Astrocyte (in vitro differentiated cells and primary cell): ENCODE measurements around the gene SCYL1.

ENCODE experiments used
- EZH2 ChIP-seq: IDR thresholded peaks from 2 replicates; pipeline ENCODE4 v1.6.1; 2012; ENCODE audit warnings: mild to moderate bottlenecking, low read length, inconsistent platforms; ENCODE audit not compliant: insufficient read depth
- TF ChIP-seq, protein P1 (sequence below): IDR thresholded peaks from 2 replicates; pipeline ENCODE4 v1.5.1; 2011; ENCODE audit warnings: low read depth, mild to moderate bottlenecking, inconsistent platforms, low read length, moderate library complexity; ENCODE audit not compliant: insufficient read depth

DNA sequence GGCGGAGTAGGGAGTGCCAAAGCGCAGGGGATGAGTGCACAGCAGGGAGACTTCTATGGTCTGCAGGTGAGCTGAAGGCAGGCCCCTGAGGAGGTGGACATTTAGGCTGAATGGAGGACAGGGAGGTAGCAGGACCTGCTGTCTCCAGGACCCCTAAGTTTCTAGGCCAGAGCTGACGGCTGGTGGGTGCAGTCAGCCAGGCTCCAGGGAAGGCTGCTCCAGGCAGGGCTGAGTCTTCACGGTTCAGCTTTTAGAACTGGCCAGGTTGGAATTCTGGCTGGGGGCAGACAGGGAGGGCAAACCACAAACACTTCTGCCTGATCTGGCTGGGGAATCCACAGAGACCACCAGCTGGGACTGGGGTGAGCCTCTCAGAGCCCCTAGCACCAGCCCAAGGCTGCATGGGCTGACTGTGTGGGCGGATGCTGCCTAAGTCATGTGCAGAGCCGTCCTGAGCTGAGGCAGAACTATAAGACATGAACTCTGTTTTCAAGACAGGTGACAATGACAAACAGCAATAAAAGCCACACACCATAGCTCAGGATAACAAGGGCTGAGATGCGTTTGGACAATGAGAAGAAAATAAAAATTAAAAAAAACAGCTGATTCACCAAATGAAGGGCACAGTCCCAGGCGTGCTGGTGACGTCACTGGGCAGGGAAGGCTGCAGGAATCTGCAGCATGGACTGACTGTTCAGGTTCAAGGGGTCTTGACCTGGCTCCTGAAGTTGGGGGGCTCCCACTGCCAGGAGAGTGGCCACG, 36.4 kb upstream of the SCYL1 start:
- TF ChIP-seq, protein P1, sequence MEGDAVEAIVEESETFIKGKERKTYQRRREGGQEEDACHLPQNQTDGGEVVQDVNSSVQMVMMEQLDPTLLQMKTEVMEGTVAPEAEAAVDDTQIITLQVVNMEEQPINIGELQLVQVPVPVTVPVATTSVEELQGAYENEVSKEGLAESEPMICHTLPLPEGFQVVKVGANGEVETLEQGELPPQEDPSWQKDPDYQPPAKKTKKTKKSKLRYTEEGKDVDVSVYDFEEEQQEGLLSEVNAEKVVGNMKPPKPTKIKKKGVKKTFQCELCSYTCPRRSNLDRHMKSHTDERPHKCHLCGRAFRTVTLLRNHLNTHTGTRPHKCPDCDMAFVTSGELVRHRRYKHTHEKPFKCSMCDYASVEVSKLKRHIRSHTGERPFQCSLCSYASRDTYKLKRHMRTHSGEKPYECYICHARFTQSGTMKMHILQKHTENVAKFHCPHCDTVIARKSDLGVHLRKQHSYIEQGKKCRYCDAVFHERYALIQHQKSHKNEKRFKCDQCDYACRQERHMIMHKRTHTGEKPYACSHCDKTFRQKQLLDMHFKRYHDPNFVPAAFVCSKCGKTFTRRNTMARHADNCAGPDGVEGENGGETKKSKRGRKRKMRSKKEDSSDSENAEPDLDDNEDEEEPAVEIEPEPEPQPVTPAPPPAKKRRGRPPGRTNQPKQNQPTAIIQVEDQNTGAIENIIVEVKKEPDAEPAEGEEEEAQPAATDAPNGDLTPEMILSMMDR: no peak
- TF ChIP-seq EZH2: no peak
